Measurements from ENCODE around the gene DSCAML1. TPM values are rescaled to one million over a fixed set of nuclear protein-coding genes. Genes with fewer than 3 reads are reported as not detected.

Gene DSCAML1
- total RNA-seq, 1 donor from 2014 or later: 0.16 TPM

- TF ChIP-seq EZH2 (IDR thresholded peaks at IDR 0.05; ENCODE audit: insufficient read depth, low read length) (no peak), CTCF (IDR thresholded peaks at IDR 0.05; ENCODE audit: insufficient read depth, low read depth, low read length) (no peak)
- Mint-ChIP-seq H3K9me3 (ENCODE audit: unreplicated experiment) (peaks cover 6% of the 10 kb centered on the region), H3K27me3 (ENCODE audit: low read depth, unreplicated experiment) (peaks cover 53% of the 10 kb centered on the region), H3K27ac (ENCODE audit: unreplicated experiment) (no peak overlapping the region), H3K4me1 (ENCODE audit: low read depth, unreplicated experiment) (peaks cover 7% of the 10 kb centered on the region), H3K4me3 (ENCODE audit: unreplicated experiment) (no peak overlapping the region), H3K36me3 (ENCODE audit: low read depth, unreplicated experiment) (peaks cover 4% of the 10 kb centered on the region)
- H3K4me2 ChIP-seq (ENCODE audit: low read length): no peak overlapping the region
- H3K79me2 ChIP-seq (ENCODE audit: insufficient read depth, low read length): no peaks in the 10 kb centered on the region
- H3K27me3 ChIP-seq (ENCODE audit: insufficient read depth, low read length): peaks cover 7% of the 10 kb centered on the region
- H3K4me3 ChIP-seq (ENCODE audit: insufficient read depth, low read depth, low read length): no peak overlapping the region
- H3K4me1 ChIP-seq (ENCODE audit: insufficient read depth, low read length): no peaks in the 10 kb centered on the region
- H3K9ac ChIP-seq (ENCODE audit: low read length): no peak overlapping the region
- no peak overlapping the region for H3K27ac ChIP-seq (ENCODE audit: low read depth, low read length)
- no peaks in the 10 kb centered on the region for H4K20me1 ChIP-seq (ENCODE audit: insufficient read depth, low read length)
- no peaks in the 10 kb centered on the region for H3K9me3 ChIP-seq (ENCODE audit: insufficient read depth, low read depth, low read length)
- H2AFZ ChIP-seq (ENCODE audit: low read depth, low read length): no peak overlapping the region
- H3K36me3 ChIP-seq (ENCODE audit: insufficient read depth, low read length): no peaks in the 10 kb centered on the region
- DNase-seq (ENCODE audit: low read depth): no peak
- no peak for FAIRE-seq
Measured at GRCh38 chr11:117837070-117837776, 40.2 kb upstream of the DSCAML1 start.

DNA sequence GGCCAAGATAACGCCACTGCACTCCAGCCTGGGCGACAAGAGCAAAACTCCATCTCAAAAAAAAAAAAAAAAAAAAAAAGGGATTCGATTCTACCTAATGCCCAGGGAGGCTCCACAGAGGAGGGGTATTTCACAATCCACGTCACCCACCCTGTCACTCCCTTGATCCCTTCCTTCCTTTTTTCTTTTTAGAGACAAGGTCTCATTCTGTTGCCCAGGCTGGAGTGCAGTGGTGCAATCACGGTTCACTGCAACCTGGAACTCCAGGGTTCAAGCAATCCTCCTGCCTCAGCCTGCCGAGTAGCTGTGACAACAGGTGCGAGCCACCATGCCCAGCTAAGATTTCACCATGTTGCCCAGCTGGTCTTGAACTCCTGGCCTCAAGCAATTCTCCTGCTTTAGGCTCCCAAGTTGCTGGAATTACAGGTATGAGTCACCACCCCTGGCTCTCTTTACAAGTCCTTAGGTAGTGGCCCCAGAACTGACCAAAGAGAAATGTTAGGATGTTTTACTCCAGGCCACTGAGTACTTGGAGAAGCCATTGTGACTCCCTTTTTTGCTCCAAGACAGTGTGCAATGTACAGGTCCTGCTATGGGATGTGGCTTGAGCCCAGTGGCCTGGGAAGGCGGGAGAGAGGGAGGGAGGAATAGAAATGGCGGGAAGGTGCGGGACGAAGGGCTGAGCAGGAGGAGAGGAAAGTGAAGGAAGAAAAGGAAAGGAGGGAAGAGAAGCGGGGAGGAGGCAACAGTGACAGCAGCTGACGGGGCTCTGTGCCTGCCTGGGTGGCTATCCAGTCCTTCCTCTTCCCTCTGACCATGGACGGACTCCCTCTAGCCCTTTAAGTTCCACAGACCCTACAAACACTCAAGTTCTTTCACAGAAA is 39.3 kb upstream of the DSCAML1 start:
- Histone ChIP-seq H3K9me3 (ENCODE audit: insufficient read depth, low read depth, low read length) (no peaks in the 10 kb centered on the region), H2AFZ (ENCODE audit: low read depth, low read length) (no peak overlapping the region), H3K9ac (ENCODE audit: low read length) (no peak overlapping the region), H3K27me3 (ENCODE audit: insufficient read depth, low read length) (peaks cover 7% of the 10 kb centered on the region), H3K27ac (ENCODE audit: low read depth, low read length) (no peak overlapping the region), H3K4me1 (ENCODE audit: insufficient read depth, low read length) (no peaks in the 10 kb centered on the region), H3K4me3 (ENCODE audit: insufficient read depth, low read depth, low read length) (no peak overlapping the region), H3K36me3 (ENCODE audit: insufficient read depth, low read length) (no peaks in the 10 kb centered on the region), H4K20me1 (ENCODE audit: insufficient read depth, low read length) (no peaks in the 10 kb centered on the region), H3K4me2 (ENCODE audit: low read length) (no peak overlapping the region), H3K79me2 (ENCODE audit: insufficient read depth, low read length) (no peaks in the 10 kb centered on the region)
- Mint-ChIP-seq H3K9me3 (ENCODE audit: unreplicated experiment) (peaks cover 6% of the 10 kb centered on the region), H3K27ac (ENCODE audit: unreplicated experiment) (no peak overlapping the region), H3K27me3 (ENCODE audit: low read depth, unreplicated experiment) (peaks cover 54% of the 10 kb centered on the region), H3K36me3 (ENCODE audit: low read depth, unreplicated experiment) (peaks cover 4% of the 10 kb centered on the region), H3K4me3 (ENCODE audit: unreplicated experiment) (no peak overlapping the region), H3K4me1 (ENCODE audit: low read depth, unreplicated experiment) (peaks cover 7% of the 10 kb centered on the region)
- DNase-seq (ENCODE audit: low read depth): no peak
- TF ChIP-seq EZH2 (IDR thresholded peaks at IDR 0.05; ENCODE audit: insufficient read depth, low read length): no peak
- TF ChIP-seq CTCF (IDR thresholded peaks at IDR 0.05; ENCODE audit: insufficient read depth, low read depth, low read length): no peak
- FAIRE-seq: no peak
